Measurements from ENCODE around the gene VANGL2.

Gene VANGL2

DNA sequence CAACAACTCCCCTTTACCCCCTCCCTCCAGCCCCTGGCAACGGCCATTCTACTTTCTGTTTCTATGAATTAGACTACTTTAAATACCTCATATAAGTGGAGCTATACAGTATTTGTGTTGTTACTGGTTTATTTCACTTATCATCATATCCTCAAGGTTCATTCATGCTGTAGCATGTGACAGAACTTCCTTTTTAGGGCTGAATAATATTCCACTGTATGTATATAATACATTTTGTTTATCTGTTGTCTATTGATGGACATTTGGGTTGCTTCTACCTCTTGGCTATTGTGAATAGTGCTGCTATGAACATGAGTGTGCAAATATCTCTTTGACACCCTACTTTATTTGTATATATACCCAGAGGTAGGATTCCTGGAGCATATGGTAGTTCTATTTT, 31.3 kb upstream of the VANGL2 start:
- DNase-seq (ENCODE audit: low read depth), result no peak
- H3K4me3 ChIP-seq (ENCODE audit: low read length), result no peak overlapping the region
- TF ChIP-seq, protein P1, sequence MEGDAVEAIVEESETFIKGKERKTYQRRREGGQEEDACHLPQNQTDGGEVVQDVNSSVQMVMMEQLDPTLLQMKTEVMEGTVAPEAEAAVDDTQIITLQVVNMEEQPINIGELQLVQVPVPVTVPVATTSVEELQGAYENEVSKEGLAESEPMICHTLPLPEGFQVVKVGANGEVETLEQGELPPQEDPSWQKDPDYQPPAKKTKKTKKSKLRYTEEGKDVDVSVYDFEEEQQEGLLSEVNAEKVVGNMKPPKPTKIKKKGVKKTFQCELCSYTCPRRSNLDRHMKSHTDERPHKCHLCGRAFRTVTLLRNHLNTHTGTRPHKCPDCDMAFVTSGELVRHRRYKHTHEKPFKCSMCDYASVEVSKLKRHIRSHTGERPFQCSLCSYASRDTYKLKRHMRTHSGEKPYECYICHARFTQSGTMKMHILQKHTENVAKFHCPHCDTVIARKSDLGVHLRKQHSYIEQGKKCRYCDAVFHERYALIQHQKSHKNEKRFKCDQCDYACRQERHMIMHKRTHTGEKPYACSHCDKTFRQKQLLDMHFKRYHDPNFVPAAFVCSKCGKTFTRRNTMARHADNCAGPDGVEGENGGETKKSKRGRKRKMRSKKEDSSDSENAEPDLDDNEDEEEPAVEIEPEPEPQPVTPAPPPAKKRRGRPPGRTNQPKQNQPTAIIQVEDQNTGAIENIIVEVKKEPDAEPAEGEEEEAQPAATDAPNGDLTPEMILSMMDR (IDR thresholded peaks at IDR 0.05; ENCODE audit: insufficient read depth, low read depth, low read length, missing control alignments), result no peak

DNA sequence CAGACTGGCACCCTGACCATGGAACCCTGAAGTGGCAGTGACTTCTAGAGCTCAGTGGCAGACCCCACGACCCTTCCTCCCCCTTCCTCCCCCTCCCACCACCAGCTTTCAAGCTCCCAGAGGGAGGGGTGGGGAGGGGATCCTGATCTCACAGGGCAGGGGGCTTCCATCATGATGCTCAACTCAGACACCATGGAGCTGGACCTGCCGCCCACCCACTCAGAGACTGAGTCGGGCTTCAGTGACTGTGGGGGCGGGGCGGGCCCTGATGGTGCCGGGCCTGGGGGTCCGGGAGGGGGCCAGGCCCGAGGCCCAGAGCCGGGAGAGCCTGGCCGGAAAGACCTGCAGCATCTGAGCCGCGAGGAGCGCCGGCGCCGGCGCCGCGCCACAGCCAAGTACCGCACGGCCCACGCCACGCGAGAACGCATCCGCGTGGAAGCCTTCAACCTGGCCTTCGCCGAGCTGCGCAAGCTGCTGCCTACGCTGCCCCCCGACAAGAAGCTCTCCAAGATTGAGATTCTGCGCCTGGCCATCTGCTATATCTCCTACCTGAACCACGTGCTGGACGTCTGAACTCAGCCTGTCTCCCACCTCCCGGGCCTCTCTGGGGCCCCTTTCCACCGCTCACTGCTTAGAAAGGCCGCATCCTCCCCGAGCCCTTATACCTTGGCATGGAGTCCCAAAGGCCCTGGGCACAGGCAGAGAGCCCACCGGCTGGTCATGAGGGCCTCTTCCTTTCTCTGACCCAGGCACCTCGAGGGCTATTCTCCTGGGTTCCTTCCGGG, 29.6 kb upstream of the VANGL2 start:
- H3K4me3 ChIP-seq (ENCODE audit: low read length), result no peak overlapping the region
- TF ChIP-seq, protein P1 (IDR thresholded peaks at IDR 0.05; ENCODE audit: insufficient read depth, low read depth, low read length, missing control alignments), result no peak
- no peak for DNase-seq (ENCODE audit: low read depth)

DNA sequence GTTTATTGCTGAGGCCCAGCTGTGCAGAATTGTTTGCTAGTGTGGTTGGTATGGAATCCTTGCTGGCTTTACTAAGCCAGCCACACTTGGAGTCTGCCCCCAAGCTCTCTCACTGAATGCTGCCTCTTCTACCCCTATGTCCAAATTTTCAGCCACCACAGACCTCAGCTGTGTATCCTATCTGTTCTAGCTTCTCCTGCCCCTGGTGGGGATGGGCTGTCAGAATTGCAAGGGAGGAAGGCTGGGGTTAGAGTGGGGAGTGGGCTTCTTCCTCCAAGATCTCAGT, 29.1 kb upstream of the VANGL2 start:
- TF ChIP-seq, protein P1 (IDR thresholded peaks at IDR 0.05; ENCODE audit: insufficient read depth, low read depth, low read length, missing control alignments), result no peak
- no peak overlapping the region for H3K4me3 ChIP-seq (ENCODE audit: low read length)
- DNase-seq (ENCODE audit: low read depth), result no peak

DNA sequence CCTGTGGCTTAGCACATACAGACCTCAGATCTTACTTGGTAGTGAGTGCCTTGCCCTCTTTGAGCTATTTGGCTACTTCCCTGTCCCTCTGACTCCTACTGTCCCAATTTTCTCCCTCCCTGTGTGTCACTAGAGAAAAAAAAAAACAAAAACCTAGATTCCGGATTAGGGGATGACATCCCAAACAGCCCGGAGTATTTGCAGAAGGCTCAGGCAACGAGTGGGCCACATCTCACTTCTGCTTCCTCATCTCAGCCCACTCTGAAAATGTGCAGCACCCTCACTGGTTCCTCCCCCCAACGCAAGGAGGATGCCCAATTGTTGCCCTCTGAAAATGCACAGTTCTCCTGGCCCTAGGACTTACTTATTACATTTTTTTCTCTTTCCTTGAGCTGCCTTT, 28.6 kb upstream of the VANGL2 start:
- H3K4me3 ChIP-seq (ENCODE audit: low read length), result no peak overlapping the region
- no peak for DNase-seq (ENCODE audit: low read depth)
- TF ChIP-seq, protein P1 (IDR thresholded peaks at IDR 0.05; ENCODE audit: insufficient read depth, low read depth, low read length, missing control alignments), result no peak

DNA sequence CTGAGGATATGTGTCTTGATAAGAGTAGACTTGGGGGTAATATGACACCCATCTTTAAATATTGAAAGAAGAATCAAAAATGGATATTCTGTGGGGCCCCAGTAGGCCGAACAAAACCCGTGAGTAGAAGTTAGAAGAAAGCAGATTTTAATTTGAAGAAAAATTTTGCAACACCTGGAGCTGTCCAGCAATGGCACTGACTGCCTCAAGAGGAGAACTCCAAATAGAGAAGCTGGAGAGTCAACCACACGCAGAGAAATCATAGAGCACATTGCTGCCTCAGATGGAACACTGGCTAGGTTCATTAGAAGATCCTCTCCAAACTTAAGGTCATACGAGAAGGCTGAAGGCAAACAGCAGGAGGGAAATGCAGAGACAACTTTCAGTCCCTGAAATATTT, 26.7 kb upstream of the VANGL2 start:
- no peak overlapping the region for H3K4me3 ChIP-seq (ENCODE audit: low read length)
- peak; percentile 16 for DNase-seq (ENCODE audit: low read depth)
- TF ChIP-seq, protein P1 (IDR thresholded peaks at IDR 0.05; ENCODE audit: insufficient read depth, low read depth, low read length, missing control alignments), result no peak

DNA sequence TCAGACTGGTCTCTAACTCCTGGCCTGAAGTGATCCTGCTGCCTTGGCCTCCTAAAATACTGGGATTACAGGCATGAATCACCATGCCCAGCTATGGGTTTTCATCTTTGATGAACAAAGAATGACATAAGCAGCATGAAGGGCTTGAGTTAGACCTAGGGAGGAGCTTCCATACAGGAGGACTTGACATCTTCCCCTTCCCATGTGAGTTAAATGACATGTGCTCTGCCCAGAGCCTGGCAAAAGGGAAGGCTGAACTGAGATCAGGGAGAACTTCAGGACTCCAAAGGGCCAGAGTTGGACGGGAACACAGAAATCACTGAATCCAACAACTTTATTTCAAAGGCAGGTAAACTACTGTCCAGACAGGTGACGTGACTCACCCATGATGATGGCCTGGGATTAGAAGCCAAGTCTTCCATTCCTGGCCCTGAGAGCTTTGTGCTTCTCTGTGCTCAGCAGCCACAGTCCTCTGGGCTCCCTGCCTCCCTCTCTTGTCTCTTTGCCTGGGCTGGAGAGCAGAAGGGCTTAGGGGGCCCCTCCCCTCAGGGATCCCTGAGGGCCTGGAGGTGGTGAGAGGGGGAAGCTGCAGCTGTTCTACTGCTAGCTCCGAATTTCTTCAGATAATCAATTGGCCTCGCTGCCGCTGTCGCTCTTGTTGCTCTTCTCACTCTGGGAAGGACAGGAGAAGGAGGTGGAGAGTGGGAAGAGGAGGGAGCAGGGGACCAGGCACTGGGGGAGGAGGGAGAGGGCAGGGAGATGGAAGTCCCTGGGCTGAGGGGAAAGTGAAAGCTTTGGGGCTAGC, 25.9 kb upstream of the VANGL2 start:
- DNase-seq (ENCODE audit: low read depth), result peak; percentile 40
- H3K4me3 ChIP-seq (ENCODE audit: low read length), result no peak overlapping the region
- TF ChIP-seq, protein P1 (IDR thresholded peaks at IDR 0.05; ENCODE audit: insufficient read depth, low read depth, low read length, missing control alignments), result no peak
